ENCODE measurements around the gene PRELP.

PRELP gene

GRCh38 chr1:203518541-203518940 lies 42.9 kb downstream of the PRELP start:
- no peak for DNase-seq (ENCODE audit: extremely low read depth, low read depth)
- TF ChIP-seq, protein P1, sequence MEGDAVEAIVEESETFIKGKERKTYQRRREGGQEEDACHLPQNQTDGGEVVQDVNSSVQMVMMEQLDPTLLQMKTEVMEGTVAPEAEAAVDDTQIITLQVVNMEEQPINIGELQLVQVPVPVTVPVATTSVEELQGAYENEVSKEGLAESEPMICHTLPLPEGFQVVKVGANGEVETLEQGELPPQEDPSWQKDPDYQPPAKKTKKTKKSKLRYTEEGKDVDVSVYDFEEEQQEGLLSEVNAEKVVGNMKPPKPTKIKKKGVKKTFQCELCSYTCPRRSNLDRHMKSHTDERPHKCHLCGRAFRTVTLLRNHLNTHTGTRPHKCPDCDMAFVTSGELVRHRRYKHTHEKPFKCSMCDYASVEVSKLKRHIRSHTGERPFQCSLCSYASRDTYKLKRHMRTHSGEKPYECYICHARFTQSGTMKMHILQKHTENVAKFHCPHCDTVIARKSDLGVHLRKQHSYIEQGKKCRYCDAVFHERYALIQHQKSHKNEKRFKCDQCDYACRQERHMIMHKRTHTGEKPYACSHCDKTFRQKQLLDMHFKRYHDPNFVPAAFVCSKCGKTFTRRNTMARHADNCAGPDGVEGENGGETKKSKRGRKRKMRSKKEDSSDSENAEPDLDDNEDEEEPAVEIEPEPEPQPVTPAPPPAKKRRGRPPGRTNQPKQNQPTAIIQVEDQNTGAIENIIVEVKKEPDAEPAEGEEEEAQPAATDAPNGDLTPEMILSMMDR (IDR thresholded peaks at IDR 0.05; ENCODE audit: low read depth, low read length): no peak

GRCh38 chr1:203519053-203519840 lies 43.6 kb downstream of the PRELP start:
- TF ChIP-seq, protein P1 (IDR thresholded peaks at IDR 0.05; ENCODE audit: low read depth, low read length): no peak
- DNase-seq (ENCODE audit: extremely low read depth, low read depth): no peak

DNA sequence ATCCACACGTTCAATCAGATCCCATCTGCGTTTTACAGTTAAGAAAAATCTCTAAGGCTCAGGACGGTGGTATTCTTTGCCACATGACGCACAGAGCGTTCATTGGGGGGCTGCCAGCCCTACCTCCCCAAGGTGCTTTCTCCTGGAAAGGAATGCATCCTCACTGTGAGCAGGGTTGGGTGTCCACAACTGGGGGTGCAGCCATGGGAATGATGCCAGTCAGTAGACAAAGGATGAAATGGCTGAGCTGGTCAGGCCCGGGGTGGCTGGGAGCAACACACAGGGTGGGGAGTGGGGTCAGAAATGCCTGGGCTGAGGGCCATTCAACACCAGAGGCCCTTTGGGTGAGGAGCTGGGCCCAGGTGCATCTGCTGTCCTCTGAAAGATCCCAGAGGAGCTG lies 44.3 kb downstream of the PRELP start:
- TF ChIP-seq, protein P1 (IDR thresholded peaks at IDR 0.05; ENCODE audit: low read depth, low read length): no peak
- no peak for DNase-seq (ENCODE audit: extremely low read depth, low read depth)

DNA sequence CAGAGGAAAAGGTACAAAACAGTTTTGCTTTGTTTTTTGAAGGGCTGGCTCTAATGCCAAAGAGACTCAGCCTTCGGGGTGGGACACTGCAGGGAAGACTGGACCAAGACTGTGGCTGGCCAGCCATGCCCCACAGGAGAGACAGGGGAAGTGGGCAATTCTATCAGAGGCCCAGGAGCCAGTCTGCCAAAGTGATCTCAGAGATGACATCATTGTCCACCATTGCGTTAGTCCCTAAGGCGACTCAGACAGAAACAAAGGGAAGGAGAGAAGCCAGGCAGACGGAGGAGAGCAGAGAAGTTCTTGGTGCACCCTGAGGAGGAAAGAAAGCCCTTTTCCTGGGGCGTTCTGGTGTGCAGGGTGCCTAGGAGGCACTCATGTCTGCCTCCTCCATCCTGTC lies 44.7 kb downstream of the PRELP start:
- TF ChIP-seq, protein P1 (IDR thresholded peaks at IDR 0.05; ENCODE audit: low read depth, low read length): no peak
- peak; percentile 19 for DNase-seq (ENCODE audit: extremely low read depth, low read depth)

DNA sequence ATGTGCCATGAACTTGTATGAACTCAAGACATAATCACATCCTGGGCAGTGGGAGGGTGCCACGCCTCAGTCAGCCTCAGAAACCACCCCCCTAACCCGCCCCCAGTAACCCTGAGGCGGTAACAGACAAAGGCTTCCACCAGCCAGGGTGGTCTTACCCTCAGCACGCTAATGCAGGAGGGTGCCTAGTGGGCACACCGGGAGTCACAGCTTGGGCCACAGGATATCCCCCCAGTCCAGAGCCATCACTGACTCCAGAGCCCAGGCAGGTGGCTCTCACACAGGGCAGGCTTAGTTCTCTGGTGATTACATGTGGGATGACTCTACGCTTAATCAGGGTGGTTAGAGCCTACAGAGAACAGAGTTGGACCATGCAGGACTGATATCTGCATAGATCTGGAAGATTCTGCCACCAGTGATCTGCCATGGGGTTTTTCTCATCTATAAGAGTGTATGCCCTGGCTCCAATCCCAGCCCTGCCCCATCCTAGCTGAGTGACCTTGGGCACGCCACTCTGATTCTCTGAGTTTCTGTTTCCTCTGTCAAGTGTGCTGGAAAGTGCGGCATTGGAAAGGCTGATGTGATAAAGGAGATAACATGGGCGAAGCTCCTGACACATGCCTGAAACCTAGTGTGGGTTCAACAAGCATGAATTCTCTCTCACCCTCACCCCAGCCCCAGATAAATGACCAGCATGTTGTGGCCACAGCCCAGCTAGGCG lies 45.6 kb downstream of the PRELP start:
- TF ChIP-seq, protein P1 (IDR thresholded peaks at IDR 0.05; ENCODE audit: low read depth, low read length): no peak
- DNase-seq (ENCODE audit: extremely low read depth, low read depth): no peak

DNA sequence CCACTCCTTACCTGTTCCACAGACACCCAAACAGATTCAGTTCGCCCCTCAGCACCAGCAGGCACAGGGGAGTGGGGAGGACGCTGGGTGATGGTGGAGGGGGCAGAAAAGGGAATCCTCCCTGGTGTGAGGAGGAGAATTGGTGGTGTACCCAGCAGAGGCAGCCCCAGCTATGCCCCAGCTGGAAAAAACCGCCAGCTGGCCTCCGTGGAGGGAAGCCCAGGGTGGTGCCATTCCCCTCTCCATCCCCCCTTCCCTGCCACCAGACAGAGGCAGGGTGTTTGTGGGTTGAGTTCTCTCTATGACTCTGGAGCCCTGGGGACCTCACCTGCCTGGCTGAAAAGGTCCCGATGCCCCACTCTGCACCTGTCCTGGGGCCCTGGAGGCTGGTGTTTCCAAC lies 46.2 kb downstream of the PRELP start:
- DNase-seq (ENCODE audit: extremely low read depth, low read depth): no peak
- TF ChIP-seq, protein P1 (IDR thresholded peaks at IDR 0.05; ENCODE audit: low read depth, low read length): no peak

GRCh38 chr1:203522237-203522636 lies 46.6 kb downstream of the PRELP start:
- no peak for DNase-seq (ENCODE audit: extremely low read depth, low read depth)
- TF ChIP-seq, protein P1 (IDR thresholded peaks at IDR 0.05; ENCODE audit: low read depth, low read length): no peak
